ENCODE measurements around the gene ETNK1.

GRCh38 chr12:22625762-22626294 is 857 bp downstream of the ETNK1 start:
- TF ChIP-seq, protein P1, sequence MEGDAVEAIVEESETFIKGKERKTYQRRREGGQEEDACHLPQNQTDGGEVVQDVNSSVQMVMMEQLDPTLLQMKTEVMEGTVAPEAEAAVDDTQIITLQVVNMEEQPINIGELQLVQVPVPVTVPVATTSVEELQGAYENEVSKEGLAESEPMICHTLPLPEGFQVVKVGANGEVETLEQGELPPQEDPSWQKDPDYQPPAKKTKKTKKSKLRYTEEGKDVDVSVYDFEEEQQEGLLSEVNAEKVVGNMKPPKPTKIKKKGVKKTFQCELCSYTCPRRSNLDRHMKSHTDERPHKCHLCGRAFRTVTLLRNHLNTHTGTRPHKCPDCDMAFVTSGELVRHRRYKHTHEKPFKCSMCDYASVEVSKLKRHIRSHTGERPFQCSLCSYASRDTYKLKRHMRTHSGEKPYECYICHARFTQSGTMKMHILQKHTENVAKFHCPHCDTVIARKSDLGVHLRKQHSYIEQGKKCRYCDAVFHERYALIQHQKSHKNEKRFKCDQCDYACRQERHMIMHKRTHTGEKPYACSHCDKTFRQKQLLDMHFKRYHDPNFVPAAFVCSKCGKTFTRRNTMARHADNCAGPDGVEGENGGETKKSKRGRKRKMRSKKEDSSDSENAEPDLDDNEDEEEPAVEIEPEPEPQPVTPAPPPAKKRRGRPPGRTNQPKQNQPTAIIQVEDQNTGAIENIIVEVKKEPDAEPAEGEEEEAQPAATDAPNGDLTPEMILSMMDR (conservative IDR thresholded peaks at IDR 0.05 in 1 of 2, IDR thresholded peaks at IDR 0.05 in 1 of 2; ENCODE audit: low read depth in 1 of 2, low read length in 2 of 2): no peak
- no peak for TF ChIP-seq EZH2 (IDR thresholded peaks at IDR 0.05; ENCODE audit: low read length, missing control alignments)

All from fibroblast of lung (primary cell).